OCI-LY3 (cell line): Measurements from ENCODE around the gene BOD1L1.

Experiments
- EZH2phosphoT487 ChIP-seq: fragments of 200-600 bp; shearing (Covaris generic); IDR thresholded peaks from 2 replicates; pipeline ENCODE4 v1.6.1; 2018; ENCODE audit warnings: antibody characterized with exemption, mixed run types, low read depth
- TF ChIP-seq, protein P1 (sequence below): fragments of 200-600, 300-600 bp; sonication (generic); IDR thresholded peaks from 2 replicates; pipeline ENCODE4 v1.5.1; 2014; ENCODE audit warnings: antibody characterized with exemption, low read length, low read depth

DNA sequence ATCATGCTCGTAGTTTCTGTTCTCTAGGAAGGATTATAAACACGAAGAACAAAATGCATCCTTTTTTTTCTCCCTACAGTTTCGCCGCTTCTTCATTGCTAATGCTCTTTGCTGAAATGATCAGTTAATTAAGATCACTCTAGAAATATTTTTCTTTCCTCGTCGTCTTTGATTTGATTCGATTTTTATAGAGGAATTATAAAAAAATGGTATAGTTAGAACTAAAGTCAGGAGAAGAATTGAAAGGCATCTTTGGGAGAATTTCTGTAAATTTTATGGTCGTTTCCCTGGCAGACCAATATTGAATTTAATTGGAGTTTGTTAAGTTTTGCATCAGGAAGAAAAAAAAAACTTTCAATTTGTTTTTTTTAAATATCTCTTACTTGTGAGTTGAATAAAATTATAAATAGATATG, 82.1 kb downstream of the BOD1L1 start:
- TF ChIP-seq, protein P1, sequence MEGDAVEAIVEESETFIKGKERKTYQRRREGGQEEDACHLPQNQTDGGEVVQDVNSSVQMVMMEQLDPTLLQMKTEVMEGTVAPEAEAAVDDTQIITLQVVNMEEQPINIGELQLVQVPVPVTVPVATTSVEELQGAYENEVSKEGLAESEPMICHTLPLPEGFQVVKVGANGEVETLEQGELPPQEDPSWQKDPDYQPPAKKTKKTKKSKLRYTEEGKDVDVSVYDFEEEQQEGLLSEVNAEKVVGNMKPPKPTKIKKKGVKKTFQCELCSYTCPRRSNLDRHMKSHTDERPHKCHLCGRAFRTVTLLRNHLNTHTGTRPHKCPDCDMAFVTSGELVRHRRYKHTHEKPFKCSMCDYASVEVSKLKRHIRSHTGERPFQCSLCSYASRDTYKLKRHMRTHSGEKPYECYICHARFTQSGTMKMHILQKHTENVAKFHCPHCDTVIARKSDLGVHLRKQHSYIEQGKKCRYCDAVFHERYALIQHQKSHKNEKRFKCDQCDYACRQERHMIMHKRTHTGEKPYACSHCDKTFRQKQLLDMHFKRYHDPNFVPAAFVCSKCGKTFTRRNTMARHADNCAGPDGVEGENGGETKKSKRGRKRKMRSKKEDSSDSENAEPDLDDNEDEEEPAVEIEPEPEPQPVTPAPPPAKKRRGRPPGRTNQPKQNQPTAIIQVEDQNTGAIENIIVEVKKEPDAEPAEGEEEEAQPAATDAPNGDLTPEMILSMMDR = no peak
- no peak for TF ChIP-seq EZH2phosphoT487
